Measurements from ENCODE around the gene HUWE1. TPM values are rescaled to one million over a fixed set of nuclear protein-coding genes. Genes with fewer than 3 reads are reported as not detected.

The HUWE1 gene
- total RNA-seq, 1 experiment from 2014 or later = 274 TPM

- Mint-ChIP-seq H3K9me3 (ENCODE audit: unreplicated experiment) (no peaks in the 10 kb centered on the region), H3K4me3 (ENCODE audit: unreplicated experiment) (no peak overlapping the region), H3K27me3 (ENCODE audit: insufficient read depth, unreplicated experiment) (peaks cover 58% of the 10 kb centered on the region), H3K36me3 (ENCODE audit: insufficient read depth, unreplicated experiment) (no peaks in the 10 kb centered on the region), H3K4me1 (ENCODE audit: insufficient read depth, unreplicated experiment) (peaks cover 14% of the 10 kb centered on the region), H3K27ac (ENCODE audit: low read depth, unreplicated experiment) (no peak overlapping the region)
- no peak for DNase-seq (ENCODE audit: unreplicated experiment)
- no TSS peak for BruUV-seq (replicated peaks)
- intact Hi-C loops (cut with micrococcal nuclease) = no loop called here
- POLR2A ChIA-PET = interaction anchor here (0.6 kb wide), 1 partner anchor 163 kb away, joined by 3 read pairs; no protein-coding TSS in a partner anchor
- CTCF ChIA-PET = interaction anchor here (0.6 to 5.2 kb wide), 7 partner anchors 9 to 352 kb away, joined by 3 to 80 read pairs (median 4); no protein-coding TSS in a partner anchor
- TF ChIP-seq CTCF (IDR thresholded peaks at IDR 0.05; ENCODE audit: unreplicated experiment) = no peak
Observed at GRCh38 chrX:53483838-53484405, 202.6 kb downstream of the HUWE1 start.

- peaks cover 63% of the 10 kb centered on the region for H3K27me3 Mint-ChIP-seq (ENCODE audit: insufficient read depth, unreplicated experiment)
- intact Hi-C loops (cut with micrococcal nuclease) = no loop called here
- ChIA-PET CTCF (interaction anchor here (0.6 to 5.2 kb wide), 9 partner anchors 10 to 352 kb away, joined by 3 to 80 read pairs (median 4); no protein-coding TSS in a partner anchor), POLR2A (interaction anchor here (0.6 to 0.7 kb wide), 2 partner anchors 163 to 171 kb away, joined by 3 read pairs; no protein-coding TSS in a partner anchor)
- no peak for TF ChIP-seq CTCF (IDR thresholded peaks at IDR 0.05; ENCODE audit: unreplicated experiment)
- no peak overlapping the region for H3K27ac Mint-ChIP-seq (ENCODE audit: low read depth, unreplicated experiment)
- no peak overlapping the region for H3K4me3 Mint-ChIP-seq (ENCODE audit: unreplicated experiment)
- peaks cover 14% of the 10 kb centered on the region for H3K4me1 Mint-ChIP-seq (ENCODE audit: insufficient read depth, unreplicated experiment)
- DNase-seq (ENCODE audit: unreplicated experiment) = no peak
- H3K36me3 Mint-ChIP-seq (ENCODE audit: insufficient read depth, unreplicated experiment) = no peaks in the 10 kb centered on the region
- no TSS peak for BruUV-seq (replicated peaks)
- H3K9me3 Mint-ChIP-seq (ENCODE audit: unreplicated experiment) = no peaks in the 10 kb centered on the region
Observed at GRCh38 chrX:53483416-53483815, 203.1 kb downstream of the HUWE1 start.

Small RNA genes lying within 50 kb of the gene (microRNA-seq; reads per million reads assigned to microRNA genes)
- 8,087 reads per million, percentile 96 among the genes with 10 or more reads in this experiment for gene MIR98
- 10,156 reads per million, percentile 97 among the genes with 10 or more reads in this experiment for gene MIRLET7F2

Measured in MCF 10A (cell line).